Natural killer cell treated with Interleukin-12 subunit alpha and Interleukin-12 subunit beta and Interleukin-15 and Interleukin-18, amount 100 ng/mL, for 72 hours (primary cell): ENCODE results near the gene CDC42EP5. TPM values are rescaled to one million over a fixed set of nuclear protein-coding genes. Genes with fewer than 3 reads are reported as not detected.

Experiments
- ATAC-seq, 2 donors: fragments of 150-1000 bp; cut with Tn5 transposase in 1 of 2; sonication (Bioruptor Pico), chemical (Tn5 transposase) in 1 of 2; 2 replicates each; pipeline ENCODE4 v1.10.0; 2021
- DNase-seq: peaks from one replicate; pipeline ENCODE4 v3.0.0; 2022; ENCODE audit warnings: low spot score
- H3K27ac Mint-ChIP-seq, 2 donors: 1 replicate in 1 of 2; 2 replicates in 1 of 2; pipeline ENCODE4 v1.8.0; 2022; ENCODE audit warnings: mixed read lengths in 2 of 2, mild to moderate bottlenecking in 1 of 2, moderate library complexity in 1 of 2
- H3K27me3 Mint-ChIP-seq, 2 donors: 1 replicate in 1 of 2; 2 replicates in 1 of 2; pipeline ENCODE4 v1.8.0; 2022; ENCODE audit warnings: mixed read lengths in 2 of 2
- H3K36me3 Mint-ChIP-seq: one replicate; pipeline ENCODE4 v1.8.0; 2022; ENCODE audit warnings: mixed read lengths
- H3K4me1 Mint-ChIP-seq, 2 donors: 1 replicate in 1 of 2; 2 replicates in 1 of 2; pipeline ENCODE4 v1.8.0; 2022; ENCODE audit warnings: low read depth in 2 of 2, mixed read lengths in 2 of 2, mild to moderate bottlenecking in 1 of 2
- H3K4me3 Mint-ChIP-seq: one replicate; pipeline ENCODE4 v1.8.0; 2022; ENCODE audit warnings: mixed read lengths
- H3K9me3 Mint-ChIP-seq: 2 replicates; pipeline ENCODE4 v1.8.0; 2022; ENCODE audit warnings: mixed read lengths
- total RNA-seq, 2 donors: library from RNA; stranded (reverse); gene quantifications; one replicate each; pipeline ENCODE4 v1.2.3, GENCODE V29; 2022

CDC42EP5 gene
- total RNA-seq, 2 donors from 2014 or later = not detected

GRCh38 chr19:54428323-54429175, 44.5 kb downstream of the CDC42EP5 start:
- Mint-ChIP-seq H3K27ac (no peak overlapping the region), H3K27me3 (peaks cover 0 to 15% of the 10 kb centered on the region in 2 donors), H3K36me3 (no peaks in the 10 kb centered on the region), H3K4me3 (no peak overlapping the region), H3K4me1 (peaks cover 8 to 9% of the 10 kb centered on the region in 2 donors), H3K9me3 (no peaks in the 10 kb centered on the region)
- DNase-seq = no peak
- ATAC-seq = no peak

GRCh38 chr19:54427586-54427985, 45.5 kb downstream of the CDC42EP5 start:
- no peak overlapping the region for H3K4me3 Mint-ChIP-seq
- ATAC-seq = no peak
- no peak for DNase-seq
- no peaks in the 10 kb centered on the region for H3K36me3 Mint-ChIP-seq
- peaks cover 8 to 9% of the 10 kb centered on the region in 2 donors for H3K4me1 Mint-ChIP-seq
- peaks cover 0 to 20% of the 10 kb centered on the region in 2 donors for H3K27me3 Mint-ChIP-seq
- no peak overlapping the region for H3K27ac Mint-ChIP-seq
- H3K9me3 Mint-ChIP-seq = no peaks in the 10 kb centered on the region

DNA sequence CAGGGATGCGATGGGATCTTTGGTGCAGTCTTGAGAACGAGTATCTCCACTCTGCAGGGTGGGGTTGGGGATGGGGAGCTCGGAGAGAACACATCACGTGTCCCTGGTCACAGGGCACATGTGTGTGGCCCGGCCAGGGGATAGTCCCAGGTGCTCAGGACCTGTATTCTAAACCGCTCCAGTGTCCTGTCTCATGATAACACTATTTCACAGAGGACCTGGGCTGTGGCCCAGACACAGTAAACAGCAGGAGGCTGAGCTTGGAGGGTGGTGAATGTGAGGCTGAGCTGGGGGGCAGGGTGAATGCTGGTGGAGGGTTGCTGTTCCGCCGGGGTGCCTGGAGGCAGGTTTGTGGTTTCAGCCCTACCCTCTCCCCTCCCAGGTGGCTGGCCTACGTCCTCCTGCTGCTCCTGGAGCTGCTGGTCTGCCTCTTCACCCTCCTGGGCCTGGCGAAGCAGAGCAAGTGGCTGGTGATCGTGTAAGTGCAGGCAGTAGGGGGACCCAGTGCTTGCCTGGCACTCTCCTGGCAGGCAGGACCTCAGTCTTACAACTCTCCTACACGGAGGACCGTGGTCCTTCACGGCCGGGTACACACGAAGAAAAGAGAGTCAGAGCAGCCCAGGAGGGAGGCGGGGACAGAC, 46.7 kb downstream of the CDC42EP5 start:
- DNase-seq (no peak), ATAC-seq (no peak)
- no peaks in the 10 kb centered on the region for H3K36me3 Mint-ChIP-seq
- no peak overlapping the region for H3K4me3 Mint-ChIP-seq
- H3K27me3 Mint-ChIP-seq = peaks cover 0 to 19% of the 10 kb centered on the region in 2 donors
- H3K9me3 Mint-ChIP-seq = no peaks in the 10 kb centered on the region
- no peak overlapping the region for H3K27ac Mint-ChIP-seq
- peaks cover 6 to 8% of the 10 kb centered on the region in 2 donors for H3K4me1 Mint-ChIP-seq

DNA sequence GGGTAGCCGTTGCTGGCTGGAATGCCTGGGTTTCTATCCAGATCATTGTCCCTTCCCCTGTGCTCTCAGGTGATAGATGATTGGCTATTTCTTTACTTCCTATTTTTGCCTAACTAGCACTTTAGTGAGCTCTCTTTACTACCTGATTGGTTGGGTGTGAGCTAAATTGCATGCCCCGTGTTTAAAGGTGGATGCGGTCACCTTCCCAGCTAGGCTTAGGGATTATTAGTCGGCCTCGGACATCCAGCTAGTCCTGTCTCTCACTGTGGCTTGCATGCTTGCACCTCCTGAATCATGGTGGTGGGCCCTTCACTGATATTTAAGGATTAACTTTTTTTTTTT, 47.7 kb downstream of the CDC42EP5 start:
- no peak overlapping the region for H3K27ac Mint-ChIP-seq
- no peak overlapping the region for H3K4me3 Mint-ChIP-seq
- DNase-seq = no peak
- H3K27me3 Mint-ChIP-seq = peaks cover 0 to 15% of the 10 kb centered on the region in 2 donors
- H3K9me3 Mint-ChIP-seq = no peaks in the 10 kb centered on the region
- no peak for ATAC-seq
- H3K36me3 Mint-ChIP-seq = no peaks in the 10 kb centered on the region
- peaks cover 0 to 3% of the 10 kb centered on the region in 2 donors for H3K4me1 Mint-ChIP-seq

- H3K4me3 Mint-ChIP-seq = no peak overlapping the region
- ATAC-seq (no peak), DNase-seq (no peak)
- H3K36me3 Mint-ChIP-seq = no peaks in the 10 kb centered on the region
- H3K9me3 Mint-ChIP-seq = no peaks in the 10 kb centered on the region
- H3K27me3 Mint-ChIP-seq = peaks cover 0 to 15% of the 10 kb centered on the region in 2 donors
- no peak overlapping the region for H3K27ac Mint-ChIP-seq
- H3K4me1 Mint-ChIP-seq = peaks cover 0 to 3% of the 10 kb centered on the region in 2 donors
Measured at GRCh38 chr19:54424660-54425381, 48.3 kb downstream of the CDC42EP5 start.

DNA sequence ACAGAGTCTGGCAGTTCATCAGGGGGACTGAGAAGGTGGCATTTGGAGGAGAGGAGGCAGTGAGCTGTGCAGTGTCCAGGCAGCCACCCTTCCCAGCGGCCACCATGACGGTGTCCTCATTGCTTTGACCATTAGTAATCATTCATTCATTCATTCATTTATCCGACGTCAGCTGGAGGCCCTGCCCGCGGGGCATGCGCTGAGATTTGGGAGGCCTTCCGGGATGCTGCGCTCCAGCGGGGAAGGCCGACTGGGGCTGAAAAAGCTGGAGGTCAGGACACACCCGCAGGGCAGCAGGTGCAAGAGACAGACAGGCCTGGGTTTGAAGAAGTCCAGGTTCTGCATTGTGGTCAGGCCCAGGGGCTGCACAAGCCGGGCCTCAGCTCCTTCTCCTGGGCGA, 48.9 kb downstream of the CDC42EP5 start:
- H3K9me3 Mint-ChIP-seq = no peaks in the 10 kb centered on the region
- ATAC-seq = no peak
- H3K36me3 Mint-ChIP-seq = no peaks in the 10 kb centered on the region
- no peak for DNase-seq
- H3K27ac Mint-ChIP-seq = no peak overlapping the region
- peaks cover 0 to 12% of the 10 kb centered on the region in 2 donors for H3K27me3 Mint-ChIP-seq
- H3K4me3 Mint-ChIP-seq = no peak overlapping the region
- peaks cover 0 to 3% of the 10 kb centered on the region in 2 donors for H3K4me1 Mint-ChIP-seq

- Mint-ChIP-seq H3K27me3 (peaks cover 15 to 16% of the 10 kb centered on the region in 2 donors), H3K4me1 (peaks cover 14 to 16% of the 10 kb centered on the region in 2 donors)
- no peak for ATAC-seq
Measured at GRCh38 chr19:54422136-54422535, 51.0 kb downstream of the CDC42EP5 start.

DNA sequence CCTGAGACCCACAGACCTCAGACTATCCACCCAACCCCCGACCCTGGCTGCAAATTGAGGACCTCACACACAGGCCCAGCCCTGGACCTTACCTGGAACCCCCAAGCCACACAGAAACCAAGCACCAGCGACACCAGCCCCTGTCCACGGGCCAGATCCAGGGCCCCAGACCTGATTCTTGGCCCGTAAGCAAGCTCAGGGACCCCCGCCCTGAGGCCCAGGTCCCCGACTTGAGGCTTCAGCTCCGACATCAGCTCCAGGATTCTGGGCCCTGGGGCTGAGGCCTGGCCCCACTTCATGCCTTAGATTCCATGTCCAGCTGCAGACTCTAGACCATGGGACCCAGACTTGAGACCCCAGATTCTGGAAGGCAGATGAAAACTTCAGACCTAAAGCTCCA, 51.6 kb downstream of the CDC42EP5 start:
- ATAC-seq = no peak
- Mint-ChIP-seq H3K4me1 (peaks cover 16 to 17% of the 10 kb centered on the region in 2 donors), H3K27ac (no peak overlapping the region), H3K9me3 (no peaks in the 10 kb centered on the region), H3K36me3 (peaks cover 10% of the 10 kb centered on the region), H3K4me3 (no peak overlapping the region), H3K27me3 (peaks cover 18 to 19% of the 10 kb centered on the region in 2 donors)
- DNase-seq = no peak

More at GRCh38 chr19:54422136-54422535, 51.0 kb downstream of the CDC42EP5 start:
- Mint-ChIP-seq H3K4me3 (no peak overlapping the region), H3K9me3 (no peaks in the 10 kb centered on the region), H3K27ac (no peak overlapping the region), H3K36me3 (peaks cover 7% of the 10 kb centered on the region)
- no peak for DNase-seq

DNA sequence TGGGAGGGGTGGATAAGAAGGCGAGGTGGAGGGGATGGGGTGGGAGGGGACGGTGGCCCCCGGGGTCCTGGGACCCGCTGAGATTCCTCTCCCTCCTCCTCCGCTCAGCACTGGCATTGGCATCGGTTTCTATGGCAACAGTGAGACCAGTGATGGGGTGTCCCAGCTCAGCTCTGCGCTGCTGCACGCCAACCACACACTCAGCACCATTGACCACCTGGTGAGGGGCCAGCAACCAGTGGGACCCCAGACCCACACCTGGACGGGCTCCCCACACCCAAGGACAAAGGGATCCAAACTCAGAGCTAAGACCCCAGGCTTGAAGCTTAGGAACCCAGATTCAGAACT, 52.0 kb downstream of the CDC42EP5 start:
- H3K27me3 Mint-ChIP-seq = peaks cover 18 to 19% of the 10 kb centered on the region in 2 donors
- no peak for ATAC-seq

DNA sequence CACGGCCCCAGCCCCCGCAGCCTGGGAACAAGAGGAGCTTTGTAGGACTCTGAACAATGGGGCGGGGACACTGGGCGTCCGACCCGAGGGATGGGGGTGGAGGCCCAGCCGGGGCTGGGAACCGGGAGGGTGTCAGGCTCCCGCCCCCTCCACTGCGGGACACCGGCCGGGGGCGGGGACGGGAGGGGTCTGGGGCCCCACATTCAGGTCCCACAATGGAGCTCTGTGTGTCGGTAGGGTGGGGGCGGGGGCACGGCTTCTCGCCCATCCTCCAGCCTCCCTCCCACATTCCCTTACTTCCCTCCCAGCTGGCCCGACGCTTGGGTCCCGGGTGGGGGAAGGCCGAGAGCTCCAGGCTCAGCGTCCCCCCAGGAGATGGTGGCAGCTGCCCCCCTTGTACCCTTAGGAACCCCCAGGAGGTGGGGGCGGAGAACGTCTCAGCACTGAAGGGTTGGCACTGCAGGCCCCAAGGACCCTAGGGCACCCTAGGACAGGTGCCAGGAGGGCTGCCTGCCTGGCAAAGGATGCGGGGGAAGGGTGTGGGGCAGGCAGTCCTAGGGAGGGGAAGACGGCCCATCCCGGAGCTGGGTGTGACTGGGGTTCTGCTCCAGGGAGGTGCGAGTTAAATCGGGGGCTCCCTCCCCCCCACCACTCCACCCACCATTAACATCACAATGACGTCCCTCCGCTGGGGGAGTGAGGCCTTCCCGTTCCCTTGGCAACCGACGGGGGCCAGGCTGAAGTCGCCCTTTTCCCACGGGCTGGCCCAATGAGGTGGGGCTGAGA, 52.5 kb downstream of the CDC42EP5 start:
- no peak overlapping the region for H3K4me3 Mint-ChIP-seq
- peaks cover 10% of the 10 kb centered on the region for H3K36me3 Mint-ChIP-seq
- no peak for ATAC-seq

More for the DNA sequence above, 52.0 kb downstream of the CDC42EP5 start:
- H3K4me1 Mint-ChIP-seq = peaks cover 15 to 17% of the 10 kb centered on the region in 2 donors
- H3K4me3 Mint-ChIP-seq = no peak overlapping the region
- no peak for DNase-seq
- no peaks in the 10 kb centered on the region for H3K9me3 Mint-ChIP-seq
- H3K27ac Mint-ChIP-seq = no peak overlapping the region
- H3K36me3 Mint-ChIP-seq = peaks cover 10% of the 10 kb centered on the region

DNA sequence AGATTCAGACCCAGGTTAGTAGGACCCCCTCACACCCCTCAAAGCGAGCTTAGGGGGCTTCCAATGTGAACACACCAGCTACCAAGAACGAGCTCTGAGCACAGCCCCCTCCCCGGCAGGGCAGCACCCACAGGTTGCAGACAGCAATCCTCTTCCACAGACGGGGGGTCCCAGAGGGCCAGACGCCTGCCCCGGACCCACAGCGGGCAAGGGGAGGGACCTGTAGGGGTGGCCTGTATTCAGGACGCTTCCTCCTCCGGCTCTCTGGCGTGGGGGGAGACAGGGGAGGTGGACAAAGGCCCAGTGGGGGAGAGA, 53.1 kb downstream of the CDC42EP5 start:
- Mint-ChIP-seq H3K9me3 (no peaks in the 10 kb centered on the region), H3K36me3 (peaks cover 10% of the 10 kb centered on the region), H3K4me3 (no peak overlapping the region), H3K4me1 (peaks cover 15 to 17% of the 10 kb centered on the region in 2 donors), H3K27ac (no peak overlapping the region), H3K27me3 (peaks cover 19 to 20% of the 10 kb centered on the region in 2 donors)
- no peak for DNase-seq
- ATAC-seq = no peak

More for the DNA sequence above, 52.5 kb downstream of the CDC42EP5 start:
- Mint-ChIP-seq H3K9me3 (no peaks in the 10 kb centered on the region), H3K4me1 (peaks cover 15 to 17% of the 10 kb centered on the region in 2 donors), H3K27ac (no peak overlapping the region), H3K27me3 (peaks cover 19 to 20% of the 10 kb centered on the region in 2 donors)
- no peak for DNase-seq

DNA sequence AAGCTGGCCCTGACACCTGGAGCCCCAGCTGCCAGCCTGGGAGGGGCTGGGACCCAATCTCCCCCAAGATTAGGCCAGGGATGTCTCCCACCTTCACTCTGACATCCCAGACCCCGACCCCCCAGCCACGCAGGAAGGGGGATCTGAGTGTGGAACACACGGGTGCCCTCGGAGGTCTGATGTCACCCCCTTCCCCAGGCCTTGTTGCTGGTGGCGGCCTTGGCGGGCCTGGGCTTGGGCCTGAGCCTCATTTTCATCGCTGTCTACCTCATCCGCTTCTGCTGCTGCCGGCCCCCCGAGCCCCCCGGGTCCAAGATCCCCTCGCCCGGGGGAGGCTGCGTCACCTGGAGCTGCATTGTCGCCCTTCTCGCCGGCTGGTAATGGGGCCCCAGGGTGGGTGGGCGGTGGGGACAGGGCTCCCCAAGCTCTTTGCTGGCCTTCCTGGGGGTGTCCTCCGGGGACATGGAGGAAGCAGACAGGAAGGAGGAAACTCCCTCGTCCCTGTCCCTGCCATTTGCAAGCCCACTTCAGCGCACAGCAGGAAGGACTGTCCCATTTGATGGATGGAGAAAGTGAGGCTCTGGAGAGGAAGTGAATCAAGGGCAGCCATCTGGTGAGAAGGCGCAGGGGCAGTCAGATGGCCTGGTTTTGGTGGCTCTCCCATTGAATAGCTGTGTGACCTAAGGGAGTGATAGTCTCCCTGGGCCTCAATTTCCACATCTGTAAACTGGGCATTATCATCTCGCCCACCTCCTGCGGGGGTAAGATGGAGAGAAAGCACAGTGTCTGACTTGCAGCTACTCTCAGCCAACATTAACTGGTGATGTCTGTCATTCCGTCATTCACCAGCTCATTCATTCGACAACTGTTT, 53.9 kb downstream of the CDC42EP5 start:
- DNase-seq = no peak
- H3K9me3 Mint-ChIP-seq = peaks cover 2% of the 10 kb centered on the region
- no peak overlapping the region for H3K4me3 Mint-ChIP-seq
- peaks cover 12% of the 10 kb centered on the region for H3K36me3 Mint-ChIP-seq
- no peak for ATAC-seq
- no peak overlapping the region for H3K27ac Mint-ChIP-seq
- H3K27me3 Mint-ChIP-seq = peaks cover 19 to 28% of the 10 kb centered on the region in 2 donors
- H3K4me1 Mint-ChIP-seq = peaks cover 17 to 20% of the 10 kb centered on the region in 2 donors
